HL-60 (cell line): ENCODE data around the gene SKIC3.

ENCODE experiments used
- CTCF ChIP-seq: IDR thresholded peaks from one replicate; pipeline ENCODE4 v1.5.1; 2011; ENCODE audit warnings: low read length, control low read depth, inconsistent platforms; ENCODE audit not compliant: insufficient read depth
- POLR2AphosphoS5 ChIP-seq: IDR thresholded peaks from 2 replicates; pipeline ENCODE4 v1.6.1; 2012; ENCODE audit warnings: low read depth
- REST ChIP-seq: IDR thresholded peaks from 2 replicates; pipeline ENCODE4 v1.6.1; 2012; ENCODE audit warnings: low read depth; ENCODE audit not compliant: insufficient replicate concordance

GRCh38 chr5:95533761-95534160 lies 21.0 kb downstream of the SKIC3 start:
- no peak for TF ChIP-seq POLR2AphosphoS5
- TF ChIP-seq REST, result no peak
- no peak for TF ChIP-seq CTCF
